A549 (cell line): ENCODE data around the gene MBL2.

Experiments
- CBX8 ChIP-seq: fragments of 200-600 bp; sonication (generic); IDR thresholded peaks from 2 replicates; pipeline ENCODE4 v1.6.1; 2016
- CEBPB ChIP-seq, 2 experiments: fragments of >200 bp in 1 of 2; sonication (Bioruptor Twin) in 1 of 2; formaldehyde crosslinking in 1 of 2; IDR thresholded peaks; 2 replicates each; pipeline ENCODE4 v1.6.1; 2012 to 2016
- CTCF ChIP-seq: fragments of >200 bp; sonication (Bioruptor Twin); formaldehyde crosslinking; IDR thresholded peaks from 3 replicates; pipeline ENCODE4 v1.5.1; 2016
- EP300 ChIP-seq, 2 experiments: fragments of >200 bp; sonication (Bioruptor Twin); formaldehyde crosslinking; IDR thresholded peaks; 2 replicates in 1 of 2; 3 replicates in 1 of 2; pipeline ENCODE4 v1.6.1; 2016 to 2017
- FOSL2 ChIP-seq, 2 experiments: fragments of 450-650 bp in 1 of 2; fragments of >200 bp in 1 of 2; sonication (Bioruptor Twin) in 1 of 2; formaldehyde crosslinking; IDR thresholded peaks; 2 replicates each; pipeline versions ENCODE4 v1.5.0 to v1.6.1; 2016 to 2020; ENCODE audit warnings: mild to moderate bottlenecking in 1 of 2, moderate library complexity in 1 of 2
- GATA3 ChIP-seq: IDR thresholded peaks from 2 replicates; pipeline ENCODE4 v1.6.1; 2012; ENCODE audit warnings: borderline replicate concordance
- MAFK ChIP-seq: fragments of 450-650 bp; IDR thresholded peaks from 2 replicates; pipeline ENCODE4 v1.6.1; 2014; ENCODE audit not compliant: partially characterized antibody
- MAX ChIP-seq: IDR thresholded peaks from 2 replicates; pipeline ENCODE4 v1.6.1; 2012
- POLR2A ChIP-seq: IDR thresholded peaks from 2 replicates; pipeline ENCODE4 v1.6.1; 2012; ENCODE audit warnings: mild to moderate bottlenecking, low read length

GRCh38 chr10:52807803-52808202 is 35.2 kb upstream of the MBL2 start:
- no peak for TF ChIP-seq GATA3
- TF ChIP-seq CTCF = no peak
- no peak for TF ChIP-seq EP300 (IDR thresholded peaks at IDR 0.05)
- no peak for TF ChIP-seq MAFK
- no peak for TF ChIP-seq POLR2A
- no peak for TF ChIP-seq FOSL2 (IDR thresholded peaks at IDR 0.05)
- TF ChIP-seq FOSL2 (CRISPR knock-in tag; IDR thresholded peaks at IDR 0.05) = no peak
- no peak for TF ChIP-seq CBX8
- TF ChIP-seq CEBPB (IDR thresholded peaks at IDR 0.05) = no peak
- TF ChIP-seq MAX = no peak
